SH-SY5Y (cell line): ENCODE results near the gene CDKN2C.

Experiments used
- GATA2 ChIP-seq: IDR thresholded peaks from 2 replicates; pipeline ENCODE4 v1.6.1; 2011; ENCODE audit warnings: mild to moderate bottlenecking, low read depth, low read length
- GATA3 ChIP-seq: IDR thresholded peaks from 2 replicates; pipeline ENCODE4 v1.6.1; 2011; ENCODE audit warnings: low read depth, mild to moderate bottlenecking, low read length, moderate library complexity

GRCh38 chr1:50930193-50930592, 39.9 kb upstream of the CDKN2C start:
- TF ChIP-seq GATA3, result no peak
- TF ChIP-seq GATA2, result no peak
